Right renal pelvis (tissue), 4 donors: ENCODE measurements around the gene IGFLR1. TPM values are rescaled to one million over a fixed set of nuclear protein-coding genes. Genes with fewer than 3 reads are reported as not detected.

ENCODE experiments used
- DNase-seq, 4 donors: peaks; one replicate each; pipeline ENCODE4 v3.0.0-alpha.2; 2013; ENCODE audit warnings: low read depth in 4 of 4, low spot score in 3 of 4, missing footprints in 1 of 4
- polyA plus RNA-seq, 4 donors: library from polyadenylated mRNA; unstranded; fragments of 120-200 nt; gene quantifications; one replicate each; pipeline ENCODE4 v1.2.1, GENCODE V29; 2013; ENCODE audit not compliant: insufficient read length in 4 of 4

IGFLR1 gene
- polyA plus RNA-seq: 1 to 10 TPM; 2.1 to 4.0 (median 2.9) TPM

- DNase-seq: no peak
These were observed at the start of gene IGFLR1 for GRCh38 chr19:35742121-35742724. IGFLR1 (minus strand) TSS chr19:35742452; CDS start chr19:35741180, 1,272 bp downstream.

- no peak for DNase-seq
These were observed 49.6 kb upstream of the IGFLR1 start for GRCh38 chr19:35791814-35792279.

GRCh38 chr19:35790981-35791813, 48.9 kb upstream of the IGFLR1 start:
- DNase-seq: no peak

- no peak for DNase-seq
These were observed 48.0 kb upstream of the IGFLR1 start for GRCh38 chr19:35789978-35790944.

- DNase-seq: no peak
These were observed 47.1 kb upstream of the IGFLR1 start for GRCh38 chr19:35789195-35789977.

GRCh38 chr19:35788205-35788960, 46.1 kb upstream of the IGFLR1 start:
- no peak for DNase-seq

- DNase-seq: no peak
These were observed 45.1 kb upstream of the IGFLR1 start for GRCh38 chr19:35787227-35787799.

- no peak for DNase-seq
These were observed 44.3 kb upstream of the IGFLR1 start for GRCh38 chr19:35786299-35787160.

- no peak for DNase-seq
These were observed 43.0 kb upstream of the IGFLR1 start for GRCh38 chr19:35785339-35785627.

- no peak for DNase-seq
These were observed 42.5 kb upstream of the IGFLR1 start for GRCh38 chr19:35784503-35785338.

- DNase-seq: no peak
These were observed 41.5 kb upstream of the IGFLR1 start for GRCh38 chr19:35783469-35784434.

GRCh38 chr19:35782589-35782988, 40.3 kb upstream of the IGFLR1 start:
- DNase-seq: no peak

- DNase-seq: no peak
These were observed 39.4 kb upstream of the IGFLR1 start for GRCh38 chr19:35781650-35782049.

GRCh38 chr19:35780717-35781116, 38.5 kb upstream of the IGFLR1 start:
- no peak for DNase-seq

- no peak for DNase-seq
These were observed 37.8 kb upstream of the IGFLR1 start for GRCh38 chr19:35780058-35780457.

GRCh38 chr19:35779033-35779432, 36.8 kb upstream of the IGFLR1 start:
- no peak for DNase-seq
